ENCODE results near the gene PTPRT.

DNA sequence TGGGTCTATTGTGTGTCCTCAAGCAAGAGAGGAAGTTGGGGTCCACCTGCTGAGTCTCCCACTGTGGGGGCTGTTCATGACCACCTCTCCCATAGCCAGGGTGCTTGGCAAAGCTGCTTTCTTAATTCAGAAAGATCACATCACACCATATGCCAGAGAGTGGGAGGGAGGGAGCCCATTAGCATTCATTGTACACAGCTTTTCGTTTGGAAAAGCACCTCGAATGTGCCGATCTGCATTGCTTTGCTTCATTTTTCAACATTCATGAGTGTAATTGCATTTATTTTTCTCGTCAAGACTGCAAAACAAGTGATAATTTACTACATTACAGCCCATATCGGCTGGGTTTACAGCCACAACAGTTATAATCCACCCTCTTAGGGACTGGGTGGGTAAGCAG, 327.3 kb downstream of the PTPRT start:
- TF ChIP-seq CEBPB (IDR thresholded peaks at IDR 0.05; ENCODE audit: low read depth, low read length) = no peak
- no peak for TF ChIP-seq MAFK (IDR thresholded peaks at IDR 0.05; ENCODE audit: low read depth, low read length)
- TF ChIP-seq, protein P1, sequence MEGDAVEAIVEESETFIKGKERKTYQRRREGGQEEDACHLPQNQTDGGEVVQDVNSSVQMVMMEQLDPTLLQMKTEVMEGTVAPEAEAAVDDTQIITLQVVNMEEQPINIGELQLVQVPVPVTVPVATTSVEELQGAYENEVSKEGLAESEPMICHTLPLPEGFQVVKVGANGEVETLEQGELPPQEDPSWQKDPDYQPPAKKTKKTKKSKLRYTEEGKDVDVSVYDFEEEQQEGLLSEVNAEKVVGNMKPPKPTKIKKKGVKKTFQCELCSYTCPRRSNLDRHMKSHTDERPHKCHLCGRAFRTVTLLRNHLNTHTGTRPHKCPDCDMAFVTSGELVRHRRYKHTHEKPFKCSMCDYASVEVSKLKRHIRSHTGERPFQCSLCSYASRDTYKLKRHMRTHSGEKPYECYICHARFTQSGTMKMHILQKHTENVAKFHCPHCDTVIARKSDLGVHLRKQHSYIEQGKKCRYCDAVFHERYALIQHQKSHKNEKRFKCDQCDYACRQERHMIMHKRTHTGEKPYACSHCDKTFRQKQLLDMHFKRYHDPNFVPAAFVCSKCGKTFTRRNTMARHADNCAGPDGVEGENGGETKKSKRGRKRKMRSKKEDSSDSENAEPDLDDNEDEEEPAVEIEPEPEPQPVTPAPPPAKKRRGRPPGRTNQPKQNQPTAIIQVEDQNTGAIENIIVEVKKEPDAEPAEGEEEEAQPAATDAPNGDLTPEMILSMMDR (conservative IDR thresholded peaks at IDR 0.05; ENCODE audit: low read depth, low read length) = no peak
- TF ChIP-seq, protein P2, sequence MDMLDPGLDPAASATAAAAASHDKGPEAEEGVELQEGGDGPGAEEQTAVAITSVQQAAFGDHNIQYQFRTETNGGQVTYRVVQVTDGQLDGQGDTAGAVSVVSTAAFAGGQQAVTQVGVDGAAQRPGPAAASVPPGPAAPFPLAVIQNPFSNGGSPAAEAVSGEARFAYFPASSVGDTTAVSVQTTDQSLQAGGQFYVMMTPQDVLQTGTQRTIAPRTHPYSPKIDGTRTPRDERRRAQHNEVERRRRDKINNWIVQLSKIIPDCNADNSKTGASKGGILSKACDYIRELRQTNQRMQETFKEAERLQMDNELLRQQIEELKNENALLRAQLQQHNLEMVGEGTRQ (IDR thresholded peaks at IDR 0.05; ENCODE audit: low read depth, low read length) = no peak
- no peak for TF ChIP-seq POLR2A (IDR thresholded peaks at IDR 0.05; ENCODE audit: low read depth, low read length)
- no peak for TF ChIP-seq NFE2L2 (IDR thresholded peaks at IDR 0.05; ENCODE audit: low read depth, low read length)
- TF ChIP-seq, protein P3, sequence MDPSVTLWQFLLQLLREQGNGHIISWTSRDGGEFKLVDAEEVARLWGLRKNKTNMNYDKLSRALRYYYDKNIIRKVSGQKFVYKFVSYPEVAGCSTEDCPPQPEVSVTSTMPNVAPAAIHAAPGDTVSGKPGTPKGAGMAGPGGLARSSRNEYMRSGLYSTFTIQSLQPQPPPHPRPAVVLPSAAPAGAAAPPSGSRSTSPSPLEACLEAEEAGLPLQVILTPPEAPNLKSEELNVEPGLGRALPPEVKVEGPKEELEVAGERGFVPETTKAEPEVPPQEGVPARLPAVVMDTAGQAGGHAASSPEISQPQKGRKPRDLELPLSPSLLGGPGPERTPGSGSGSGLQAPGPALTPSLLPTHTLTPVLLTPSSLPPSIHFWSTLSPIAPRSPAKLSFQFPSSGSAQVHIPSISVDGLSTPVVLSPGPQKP (IDR thresholded peaks at IDR 0.05; ENCODE audit: borderline replicate concordance, low read depth, low read length) = no peak

Measured in IMR-90 (cell line).